ENCODE data around the gene ELK4. TPM values are rescaled to one million over a fixed set of nuclear protein-coding genes. Genes with fewer than 3 reads are reported as not detected.

The ELK4 gene
- total RNA-seq, 1 experiment from 2014 or later: 31.2 TPM

- TF ChIP-seq, protein P1, sequence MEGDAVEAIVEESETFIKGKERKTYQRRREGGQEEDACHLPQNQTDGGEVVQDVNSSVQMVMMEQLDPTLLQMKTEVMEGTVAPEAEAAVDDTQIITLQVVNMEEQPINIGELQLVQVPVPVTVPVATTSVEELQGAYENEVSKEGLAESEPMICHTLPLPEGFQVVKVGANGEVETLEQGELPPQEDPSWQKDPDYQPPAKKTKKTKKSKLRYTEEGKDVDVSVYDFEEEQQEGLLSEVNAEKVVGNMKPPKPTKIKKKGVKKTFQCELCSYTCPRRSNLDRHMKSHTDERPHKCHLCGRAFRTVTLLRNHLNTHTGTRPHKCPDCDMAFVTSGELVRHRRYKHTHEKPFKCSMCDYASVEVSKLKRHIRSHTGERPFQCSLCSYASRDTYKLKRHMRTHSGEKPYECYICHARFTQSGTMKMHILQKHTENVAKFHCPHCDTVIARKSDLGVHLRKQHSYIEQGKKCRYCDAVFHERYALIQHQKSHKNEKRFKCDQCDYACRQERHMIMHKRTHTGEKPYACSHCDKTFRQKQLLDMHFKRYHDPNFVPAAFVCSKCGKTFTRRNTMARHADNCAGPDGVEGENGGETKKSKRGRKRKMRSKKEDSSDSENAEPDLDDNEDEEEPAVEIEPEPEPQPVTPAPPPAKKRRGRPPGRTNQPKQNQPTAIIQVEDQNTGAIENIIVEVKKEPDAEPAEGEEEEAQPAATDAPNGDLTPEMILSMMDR (conservative IDR thresholded peaks at IDR 0.05): no peak
- H4K91ac ChIP-seq (ENCODE audit: insufficient read length, low read depth, low read length): no peak overlapping the region
- Mint-ChIP-seq H3K9me3 (peaks cover 9 to 14% of the 10 kb centered on the region in 2 experiments), H3K27me3 (ENCODE audit: low read depth) (peaks cover 91% of the 10 kb centered on the region), H3K4me3 (no peak overlapping the region), H3K36me3 (ENCODE audit: insufficient read depth in 1 of 3, low read depth in 3 of 3) (peaks cover 0 to 7% (median 0%) of the 10 kb centered on the region in 3 experiments; a peak in 3 of 7 replicates), H3K27ac (no peak overlapping the region), H3K4me1 (peaks cover 6 to 11% of the 10 kb centered on the region in 2 experiments)
- H3K9ac ChIP-seq (ENCODE audit: extremely low read depth, insufficient read length, low read length): no peak overlapping the region
- no peak overlapping the region for H3K23ac ChIP-seq (ENCODE audit: insufficient read length, low read depth, low read length)
- no peak overlapping the region for H2BK5ac ChIP-seq (ENCODE audit: insufficient read length, low read length)
- no peak overlapping the region for H3K56ac ChIP-seq (ENCODE audit: insufficient read length, low read depth, low read length)
- no peak overlapping the region for H2BK120ac ChIP-seq (ENCODE audit: low read depth, low read length, poor library complexity, severe bottlenecking)
- H3K27me3 ChIP-seq (ENCODE audit: insufficient read depth, low read length): peaks cover 19% of the 10 kb centered on the region; the same call in 1 of the 2 replicates
- no peak overlapping the region for H3K14ac ChIP-seq (ENCODE audit: insufficient read depth, low read length)
- no CpG with 5 or more reads among the region's 3 CpGs for WGBS (ENCODE audit: extremely low coverage, insufficient read length, low lambda C conversion rate)
- DNase-seq: no peak
- no peak overlapping the region for H2BK15ac ChIP-seq (ENCODE audit: low read depth, low read length)
- H4K8ac ChIP-seq (replicated peaks; ENCODE audit: insufficient read length, low read depth, low read length): no peak overlapping the region
- H3K18ac ChIP-seq (ENCODE audit: insufficient read length, low read depth, low read length): no peak overlapping the region
- H2BK20ac ChIP-seq (ENCODE audit: low read depth, low read length, poor library complexity, severe bottlenecking): no peak overlapping the region
- no peak overlapping the region for H3K4me2 ChIP-seq (ENCODE audit: insufficient read depth, insufficient read length, low read length)
- H3K9me3 ChIP-seq (ENCODE audit: control insufficient read depth, low read depth, low read length): no peaks in the 10 kb centered on the region
- H3T11ph ChIP-seq (ENCODE audit: low read length): no peak overlapping the region
- H3K23me2 ChIP-seq (ENCODE audit: insufficient read length, low read depth, low read length, poor library complexity, severe bottlenecking): peaks cover 3% of the 10 kb centered on the region
- H2AFZ ChIP-seq (ENCODE audit: low read length): no peak overlapping the region
- H2AK5ac ChIP-seq (ENCODE audit: insufficient read length, low read length): no peak overlapping the region
- H3K79me1 ChIP-seq (ENCODE audit: insufficient read depth, low read depth, low read length, poor library complexity, severe bottlenecking): no peaks in the 10 kb centered on the region
- no peaks in the 10 kb centered on the region for H3K4me1 ChIP-seq (ENCODE audit: insufficient read depth, low read length)
- H3K4ac ChIP-seq (ENCODE audit: low read depth, low read length): no peak overlapping the region
- no peaks in the 10 kb centered on the region for H3K79me2 ChIP-seq (ENCODE audit: insufficient read depth, low read length)
- no peaks in the 10 kb centered on the region for H4K20me1 ChIP-seq (ENCODE audit: control insufficient read depth, insufficient read depth, insufficient read length)
- H4K5ac ChIP-seq (ENCODE audit: insufficient read length, low read depth, low read length): no peak overlapping the region
- H2BK12ac ChIP-seq (ENCODE audit: insufficient read length, low read depth, low read length): no peak overlapping the region
- H3K27ac ChIP-seq (ENCODE audit: insufficient read length, low read depth, low read length): no peak overlapping the region
Measured at GRCh38 chr1:205565799-205566198, 66.0 kb downstream of the ELK4 start.
